HEK293T (cell line): Measurements from ENCODE around the gene PEX3.
A peak's percentile ranks its signal among the peaks of the same experiment; 100 is the strongest.

Experiments used
- CTCF ChIA-PET: fragments of 350-600 bp; formaldehyde crosslinking; extraction: SDS; loops from one replicate; lab custom pipeline; 2021; ENCODE audit warnings: antibody characterized with exemption, inconsistent platforms; lab: Yijun Ruan, JAX
- POLR2A ChIA-PET: fragments of 350-600 bp; formaldehyde crosslinking; extraction: SDS; loops from one replicate; lab custom pipeline; 2020; ENCODE audit warnings: antibody characterized with exemption, inconsistent platforms; lab: Yijun Ruan, JAX
- DNase-seq: peaks from one replicate; pipeline ENCODE4 v3.0.0; 2012; ENCODE audit warnings: mixed read lengths; ENCODE audit errors: extremely low spot score
- ARNT ChIP-seq: fragments of 450-650 bp; IDR thresholded peaks from 2 replicates; pipeline ENCODE4 v1.6.1; 2017; ENCODE audit warnings: mild to moderate bottlenecking
- BHLHE40 ChIP-seq: fragments of 450-650 bp; IDR thresholded peaks from 2 replicates; pipeline ENCODE4 v1.6.1; 2016; ENCODE audit warnings: mild to moderate bottlenecking, moderate library complexity, borderline replicate concordance
- CTBP1 ChIP-seq: fragments of 450-650 bp; IDR thresholded peaks from 2 replicates; pipeline ENCODE4 v1.6.1; 2016; ENCODE audit warnings: borderline replicate concordance
- ELF4 ChIP-seq: fragments of 450-650 bp; IDR thresholded peaks from 2 replicates; pipeline ENCODE4 v1.6.1; 2017; ENCODE audit warnings: antibody characterized with exemption
- FOXK2 ChIP-seq: fragments of 450-650 bp; IDR thresholded peaks from 2 replicates; pipeline ENCODE4 v1.6.1; 2016; ENCODE audit warnings: mild to moderate bottlenecking
- FOXM1 ChIP-seq: fragments of 450-650 bp; IDR thresholded peaks from 2 replicates; pipeline ENCODE4 v1.6.1; 2017; ENCODE audit warnings: mild to moderate bottlenecking, borderline replicate concordance
- HDGF ChIP-seq: fragments of 450-650 bp; IDR thresholded peaks from 2 replicates; pipeline ENCODE4 v1.6.1; 2017; ENCODE audit warnings: antibody characterized with exemption, borderline replicate concordance
- L3MBTL2 ChIP-seq: fragments of 450-650 bp; conservative IDR thresholded peaks from 2 replicates; pipeline ENCODE4 v1.6.1; 2016; ENCODE audit warnings: mild to moderate bottlenecking
- LEF1 ChIP-seq: fragments of 450-650 bp; IDR thresholded peaks from 2 replicates; pipeline ENCODE4 v1.6.1; 2017; ENCODE audit warnings: mild to moderate bottlenecking, borderline replicate concordance
- NFRKB ChIP-seq: fragments of 450-650 bp; IDR thresholded peaks from 2 replicates; pipeline ENCODE4 v1.6.1; 2016; ENCODE audit warnings: mild to moderate bottlenecking, moderate library complexity
- SP1 ChIP-seq: fragments of 450-650 bp; IDR thresholded peaks from 2 replicates; pipeline ENCODE4 v1.6.1; 2017
- SUZ12 ChIP-seq: fragments of 450-650 bp; IDR thresholded peaks from 2 replicates; pipeline ENCODE4 v1.6.1; 2016; ENCODE audit warnings: mild to moderate bottlenecking
- TARDBP ChIP-seq: fragments of 450-650 bp; IDR thresholded peaks from 2 replicates; pipeline ENCODE4 v1.6.1; 2016
- ZNF384 ChIP-seq: fragments of 450-650 bp; IDR thresholded peaks from 2 replicates; pipeline ENCODE4 v1.6.1; 2016
- TF ChIP-seq, protein P1 (sequence below): fragments of 450-650 bp; IDR thresholded peaks from 2 replicates; pipeline ENCODE4 v1.6.1; 2016

The PEX3 gene

GRCh38 chr6:143510991-143511891 is 60.6 kb downstream of the PEX3 start, which contains the start of gene FUCA2:
FUCA2 (minus strand) TSS chr6:143511720; CDS start chr6:143511634, 86 bp downstream.
- TF ChIP-seq ELF4 (peak; percentile 66), CTBP1 (no peak), L3MBTL2 (peak; percentile 97)
- ChIA-PET POLR2A (interaction anchor here (0.6 to 1.4 kb wide), 5 partner anchors 9 to 44 kb away, joined by 3 to 5 read pairs (median 3); no protein-coding TSS in a partner anchor), CTCF (interaction anchor here (0.6 to 2.6 kb wide), 4 partner anchors 18 to 502 kb away, joined by 3 to 16 read pairs (median 4); no protein-coding TSS in a partner anchor)
- DNase-seq = peak; percentile 84

- TF ChIP-seq BHLHE40 (no peak), SUZ12 (no peak), CTBP1 (no peak), LEF1 (no peak), SP1 (no peak), ARNT (no peak), HDGF (no peak), FOXK2 (no peak)
- ChIA-PET POLR2A (no interaction called here), CTCF (interaction anchor here (0.7 to 2.6 kb wide), 4 partner anchors 22 to 500 kb away, joined by 3 to 16 read pairs (median 4); no protein-coding TSS in a partner anchor)
- peak; percentile 65 for DNase-seq
These were observed 62.8 kb downstream of the PEX3 start for GRCh38 chr6:143513410-143513809.

DNA sequence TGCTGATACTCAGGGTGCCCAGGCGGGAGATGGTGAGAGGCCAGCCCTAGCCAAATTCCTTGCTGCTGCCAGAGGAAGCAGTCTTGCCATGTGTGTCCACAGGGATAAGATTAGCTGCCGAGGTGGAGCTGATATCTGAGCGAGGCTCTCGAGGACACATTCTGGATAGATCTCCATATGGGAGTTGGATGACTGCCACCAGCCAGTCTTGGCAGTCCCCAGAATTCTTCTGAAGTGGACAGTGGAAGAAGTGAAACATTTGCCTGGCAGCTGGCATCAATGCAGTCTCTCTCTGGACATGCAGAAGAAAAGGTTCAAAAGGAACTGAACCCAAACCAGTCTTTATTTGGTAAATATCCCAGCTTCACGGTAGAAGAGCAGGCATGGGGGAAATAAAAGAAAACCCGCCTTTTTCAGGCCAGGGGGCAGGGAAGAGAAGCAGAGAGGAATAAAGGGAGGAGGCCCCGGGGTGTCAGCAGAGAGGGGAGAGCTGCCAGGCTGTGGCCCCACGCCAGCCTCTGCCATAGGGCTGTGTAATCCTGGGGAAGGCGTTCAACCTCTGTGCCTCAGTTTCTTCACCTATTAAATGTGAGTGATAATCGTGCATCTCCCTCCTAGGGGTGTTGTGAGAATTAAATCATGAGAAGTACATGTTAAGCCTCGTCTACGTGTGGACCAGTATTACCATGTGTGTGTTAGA is 64.6 kb downstream of the PEX3 start:
- TF ChIP-seq LEF1 = no peak
- no peak for TF ChIP-seq SUZ12
- TF ChIP-seq, protein P1, sequence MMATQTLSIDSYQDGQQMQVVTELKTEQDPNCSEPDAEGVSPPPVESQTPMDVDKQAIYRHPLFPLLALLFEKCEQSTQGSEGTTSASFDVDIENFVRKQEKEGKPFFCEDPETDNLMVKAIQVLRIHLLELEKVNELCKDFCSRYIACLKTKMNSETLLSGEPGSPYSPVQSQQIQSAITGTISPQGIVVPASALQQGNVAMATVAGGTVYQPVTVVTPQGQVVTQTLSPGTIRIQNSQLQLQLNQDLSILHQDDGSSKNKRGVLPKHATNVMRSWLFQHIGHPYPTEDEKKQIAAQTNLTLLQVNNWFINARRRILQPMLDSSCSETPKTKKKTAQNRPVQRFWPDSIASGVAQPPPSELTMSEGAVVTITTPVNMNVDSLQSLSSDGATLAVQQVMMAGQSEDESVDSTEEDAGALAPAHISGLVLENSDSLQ = no peak
- TF ChIP-seq BHLHE40 = no peak
- no peak for DNase-seq
- CTCF ChIA-PET = no interaction called here
- POLR2A ChIA-PET = interaction anchor here (0.9 kb wide), 1 partner anchor 328 kb away, joined by 3 read pairs; the partner anchor contains the start of gene LTV1

DNA sequence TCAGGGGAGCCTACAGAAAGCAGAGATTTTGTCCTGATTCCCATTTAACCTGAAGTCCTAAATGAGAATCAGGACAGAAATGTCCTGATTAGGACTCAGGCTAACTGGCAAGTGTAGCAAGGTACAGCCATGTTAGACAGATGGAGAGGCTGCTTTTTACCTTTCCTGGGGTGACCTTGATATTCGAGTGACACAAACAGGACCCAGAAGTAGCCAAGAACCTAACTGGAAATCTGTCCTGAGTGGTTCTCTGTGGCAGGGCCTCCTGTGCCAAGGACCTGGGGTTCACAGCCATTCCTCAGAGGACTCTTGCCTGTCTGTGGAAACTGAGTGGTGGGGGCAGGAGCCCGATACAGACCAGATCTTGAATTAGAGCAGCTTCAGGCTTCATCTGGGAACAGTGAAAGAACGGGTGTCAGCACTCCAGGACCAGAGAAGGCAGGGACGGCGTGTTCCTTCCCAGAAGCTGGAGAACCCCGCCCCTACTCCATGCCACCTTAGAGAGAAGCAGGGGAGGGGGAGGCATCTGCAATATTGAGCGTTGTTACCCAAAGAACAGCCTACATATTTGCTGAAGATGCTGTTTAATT is 65.3 kb downstream of the PEX3 start:
- no peak for DNase-seq
- ChIA-PET POLR2A (interaction anchor here (1.0 kb wide), 1 partner anchor 65 kb away, joined by 3 read pairs; the partner anchor contains the start of genes ADAT2 and PEX3), CTCF (no interaction called here)
- TF ChIP-seq HDGF = no peak
- no peak for TF ChIP-seq FOXM1
- TF ChIP-seq SP1 = no peak
- TF ChIP-seq CTBP1 = no peak
- no peak for TF ChIP-seq ZNF384

DNA sequence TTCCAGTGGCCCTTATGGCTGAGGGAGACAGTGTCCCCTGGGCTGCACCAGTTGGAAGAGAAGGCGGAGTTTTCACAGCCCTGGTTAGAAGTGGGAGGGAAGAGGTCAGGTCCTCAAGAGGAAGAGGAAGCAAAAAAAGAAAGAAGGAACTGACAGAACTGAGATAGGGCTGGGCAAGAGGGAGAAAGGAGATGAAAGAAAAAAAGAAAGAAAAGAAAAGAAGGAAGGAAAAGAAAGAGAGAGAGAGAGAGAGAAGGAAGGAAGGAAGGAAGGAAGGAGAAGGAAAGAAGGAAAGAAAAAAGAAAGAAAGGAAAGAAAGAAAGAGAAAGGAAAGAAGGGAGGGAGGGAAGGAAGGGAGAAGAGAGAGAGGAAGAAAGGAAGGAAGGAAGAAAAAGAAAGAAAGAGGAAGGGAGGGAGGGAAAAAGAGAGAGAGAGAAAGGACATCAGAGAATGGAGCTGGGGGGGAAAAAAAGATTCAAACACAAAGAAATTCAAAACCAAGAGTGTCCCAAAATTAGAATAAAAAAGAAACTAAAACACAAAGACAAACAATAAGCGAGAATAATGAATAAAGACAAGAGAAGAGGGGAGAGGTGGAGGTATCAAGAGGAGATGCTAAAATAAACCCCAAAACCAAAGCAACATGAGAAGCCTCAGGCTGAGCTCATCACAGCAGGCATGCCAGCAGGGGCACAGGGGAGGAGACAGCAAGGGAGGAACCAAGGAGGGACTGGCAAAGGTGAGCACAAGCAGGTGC is 66.3 kb downstream of the PEX3 start:
- POLR2A ChIA-PET = interaction anchor here (1.0 kb wide), 1 partner anchor 66 kb away, joined by 3 read pairs; the partner anchor contains the start of genes ADAT2 and PEX3
- TF ChIP-seq SUZ12 (no peak), HDGF (no peak), FOXM1 (no peak), LEF1 (no peak), NFRKB (no peak), ARNT (no peak), CTBP1 (no peak), ELF4 (no peak), L3MBTL2 (no peak)
- no peak for DNase-seq
- CTCF ChIA-PET = no interaction called here

- POLR2A ChIA-PET = no interaction called here
- CTCF ChIA-PET = no interaction called here
- TF ChIP-seq ARNT (no peak), LEF1 (no peak), CTBP1 (peak; percentile 36; the same call in 1 of the 2 replicates), FOXK2 (no peak), BHLHE40 (no peak), TARDBP (no peak)
- TF ChIP-seq, protein P1 = no peak
- no peak for DNase-seq
These were observed 66.8 kb downstream of the PEX3 start for GRCh38 chr6:143517447-143517773.
